BLaER1 treated with 17β-estradiol and CSF1 and Interleukin-3, amounts not matched to agents 10 nM and 100 nM (cell line): ENCODE measurements around the gene CDC14B.

Source experiments
- H3K27ac ChIP-seq, 11 experiments: shearing (Covaris generic); formaldehyde crosslinking; 2 replicates each; pipeline ENCODE4 v1.8.1; 2022
- H3K27me3 ChIP-seq, 11 experiments: shearing (Covaris generic); formaldehyde crosslinking; 2 replicates each; pipeline ENCODE4 v1.8.1; 2022
- H3K36me3 ChIP-seq, 11 experiments: shearing (Covaris generic); formaldehyde crosslinking; 2 replicates each; pipeline ENCODE4 v1.8.1; 2022
- H3K4me1 ChIP-seq, 10 experiments: shearing (Covaris generic); formaldehyde crosslinking; 2 replicates each; pipeline ENCODE4 v1.8.1; 2022
- H3K4me2 ChIP-seq, 11 experiments: shearing (Covaris generic); formaldehyde crosslinking; 2 replicates each; pipeline ENCODE4 v1.8.1; 2022
- H3K4me3 ChIP-seq, 10 experiments: shearing (Covaris generic); formaldehyde crosslinking; 2 replicates each; pipeline ENCODE4 v1.8.1; 2022
- H3K9ac ChIP-seq, 11 experiments: shearing (Covaris generic); formaldehyde crosslinking; 2 replicates each; pipeline ENCODE4 v1.8.1; 2022
- H3K9me3 ChIP-seq, 11 experiments: shearing (Covaris generic); formaldehyde crosslinking; replicated peaks in 1 of 11; 2 replicates each; pipeline ENCODE4 v1.8.1; 2022
- H4K20me1 ChIP-seq, 11 experiments: shearing (Covaris generic); formaldehyde crosslinking; 2 replicates each; pipeline ENCODE4 v1.8.1; 2022
- Cebpa-rat ChIP-seq, 11 experiments: shearing (Covaris generic); IDR thresholded peaks; 2 replicates each; pipeline ENCODE4 v1.8.1; 2022

CDC14B gene

DNA sequence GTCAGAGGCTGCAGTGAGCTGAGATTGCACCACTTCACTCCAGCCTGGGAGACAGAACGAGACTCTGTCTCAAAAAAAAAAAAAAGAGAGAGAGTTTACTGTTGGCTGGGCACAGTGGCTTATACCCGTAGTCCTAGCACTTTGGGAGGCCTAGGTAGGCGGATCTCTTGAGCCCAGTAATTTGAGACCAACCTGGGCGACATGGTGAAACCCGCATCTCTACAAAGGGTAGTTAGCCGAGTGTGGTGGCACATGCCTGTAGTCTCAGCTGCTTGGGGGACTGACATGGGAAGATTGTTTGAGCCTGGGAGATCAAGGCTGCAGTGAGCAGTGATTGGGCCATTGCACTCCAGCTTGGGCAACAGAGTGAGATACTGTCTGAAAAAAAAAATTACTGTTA lies 157.1 kb downstream of the CDC14B start:
- Histone ChIP-seq H3K9ac (no peak overlapping the region), H4K20me1 (no peaks in the 10 kb centered on the region), H3K4me2 (no peak overlapping the region), H3K36me3 (peaks cover 0 to 18% (median 0%) of the 10 kb centered on the region in 11 experiments; a peak in 4 of 22 replicates), H3K9me3 (no peaks in the 10 kb centered on the region), H3K27ac (no peak overlapping the region), H3K27me3 (no peaks in the 10 kb centered on the region), H3K4me3 (no peak overlapping the region), H3K4me1 (no peaks in the 10 kb centered on the region)
- TF ChIP-seq Cebpa-rat (IDR thresholded peaks at IDR 0.05), result no peak

GRCh38 chr9:96461336-96461735 lies 158.3 kb downstream of the CDC14B start:
- no peaks in the 10 kb centered on the region for H3K27me3 ChIP-seq
- no peak overlapping the region for H3K4me3 ChIP-seq
- no peaks in the 10 kb centered on the region for H3K4me1 ChIP-seq
- H3K9ac ChIP-seq, result no peak overlapping the region
- no peak overlapping the region for H3K27ac ChIP-seq
- H3K36me3 ChIP-seq, result peaks cover 0 to 10% (median 0%) of the 10 kb centered on the region in 11 experiments; a peak in 4 of 22 replicates
- no peaks in the 10 kb centered on the region for H4K20me1 ChIP-seq
- H3K9me3 ChIP-seq, result no peaks in the 10 kb centered on the region
- TF ChIP-seq Cebpa-rat (IDR thresholded peaks at IDR 0.05), result no peak
- H3K4me2 ChIP-seq, result no peak overlapping the region

- no peaks in the 10 kb centered on the region for H3K27me3 ChIP-seq
- no peak overlapping the region for H3K27ac ChIP-seq
- no peak for TF ChIP-seq Cebpa-rat (IDR thresholded peaks at IDR 0.05)
- peaks cover 0 to 5% (median 0%) of the 10 kb centered on the region in 11 experiments; a peak in 3 of 22 replicates for H3K36me3 ChIP-seq
- H3K4me2 ChIP-seq, result no peak overlapping the region
- no peaks in the 10 kb centered on the region for H4K20me1 ChIP-seq
- no peaks in the 10 kb centered on the region for H3K4me1 ChIP-seq
- H3K4me3 ChIP-seq, result no peak overlapping the region
- H3K9ac ChIP-seq, result no peak overlapping the region
- H3K9me3 ChIP-seq, result no peaks in the 10 kb centered on the region
Observed at GRCh38 chr9:96460882-96461281, 158.8 kb downstream of the CDC14B start.

- H3K36me3 ChIP-seq, result peaks cover 0 to 1% (median 0%) of the 10 kb centered on the region in 11 experiments; a peak in 2 of 22 replicates
- no peaks in the 10 kb centered on the region for H4K20me1 ChIP-seq
- no peak overlapping the region for H3K4me2 ChIP-seq
- H3K27ac ChIP-seq, result no peak overlapping the region
- no peaks in the 10 kb centered on the region for H3K9me3 ChIP-seq
- H3K27me3 ChIP-seq, result no peaks in the 10 kb centered on the region
- TF ChIP-seq Cebpa-rat (IDR thresholded peaks at IDR 0.05), result no peak
- no peak overlapping the region for H3K4me3 ChIP-seq
- H3K9ac ChIP-seq, result no peak overlapping the region
- no peaks in the 10 kb centered on the region for H3K4me1 ChIP-seq
Observed at GRCh38 chr9:96460470-96460869, 159.2 kb downstream of the CDC14B start.

DNA sequence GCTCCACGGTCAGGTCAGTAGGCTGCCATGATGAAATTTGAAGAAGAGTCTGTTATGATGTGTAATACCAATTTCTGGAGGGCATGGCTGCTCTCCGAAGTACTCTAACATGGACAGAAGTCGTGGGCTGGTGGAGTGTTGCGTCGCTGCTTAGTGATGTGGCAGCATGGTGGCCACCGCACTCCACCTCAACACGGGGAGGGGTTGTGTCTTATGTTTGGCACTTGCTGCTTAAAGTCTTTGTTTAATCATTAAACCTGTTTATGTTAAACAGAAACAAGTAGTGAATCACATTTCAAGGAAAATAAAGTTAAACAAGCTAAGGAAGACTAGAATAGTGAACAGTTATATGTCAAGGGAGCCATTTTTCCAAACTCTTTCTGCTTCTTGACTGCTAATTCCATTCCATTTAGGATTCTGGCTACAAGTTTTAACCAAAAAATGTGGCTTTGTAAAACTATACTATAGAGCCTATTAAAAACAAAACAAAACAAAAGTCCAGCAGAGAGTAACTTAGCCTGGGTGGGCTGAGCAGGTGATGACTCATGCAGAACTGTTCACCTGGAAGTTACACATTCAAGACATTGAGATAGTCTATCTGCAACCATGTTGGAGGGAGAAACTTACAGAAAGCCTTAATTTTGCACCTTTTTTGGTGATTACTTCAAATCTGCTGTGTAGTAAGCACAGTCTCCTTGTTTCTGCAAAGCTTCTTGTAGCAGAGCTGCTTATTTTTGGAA lies 160.2 kb downstream of the CDC14B start:
- Histone ChIP-seq H3K27ac (no peak overlapping the region), H3K27me3 (no peaks in the 10 kb centered on the region), H3K36me3 (no peaks in the 10 kb centered on the region; a peak in 2 of 22 replicates), H3K9ac (no peak overlapping the region), H4K20me1 (0 out of 22 replicates have a peak, but pooled peaks cover 0 to 3% (median 0%) of the 10 kb centered on the region in 11 experiments), H3K4me1 (no peaks in the 10 kb centered on the region), H3K4me2 (no peak overlapping the region), H3K9me3 (no peaks in the 10 kb centered on the region), H3K4me3 (no peak overlapping the region)
- TF ChIP-seq Cebpa-rat (IDR thresholded peaks at IDR 0.05), result no peak

GRCh38 chr9:96458226-96458625 lies 161.4 kb downstream of the CDC14B start:
- Histone ChIP-seq H3K27me3 (no peaks in the 10 kb centered on the region), H3K27ac (no peak overlapping the region), H3K4me3 (no peak overlapping the region), H4K20me1 (0 out of 22 replicates have a peak, but pooled peaks cover 0 to 4% (median 0%) of the 10 kb centered on the region in 11 experiments), H3K36me3 (no peaks in the 10 kb centered on the region; a peak in 2 of 22 replicates), H3K9me3 (no peaks in the 10 kb centered on the region), H3K4me1 (no peaks in the 10 kb centered on the region), H3K4me2 (no peak overlapping the region), H3K9ac (no peak overlapping the region)
- no peak for TF ChIP-seq Cebpa-rat (IDR thresholded peaks at IDR 0.05)

DNA sequence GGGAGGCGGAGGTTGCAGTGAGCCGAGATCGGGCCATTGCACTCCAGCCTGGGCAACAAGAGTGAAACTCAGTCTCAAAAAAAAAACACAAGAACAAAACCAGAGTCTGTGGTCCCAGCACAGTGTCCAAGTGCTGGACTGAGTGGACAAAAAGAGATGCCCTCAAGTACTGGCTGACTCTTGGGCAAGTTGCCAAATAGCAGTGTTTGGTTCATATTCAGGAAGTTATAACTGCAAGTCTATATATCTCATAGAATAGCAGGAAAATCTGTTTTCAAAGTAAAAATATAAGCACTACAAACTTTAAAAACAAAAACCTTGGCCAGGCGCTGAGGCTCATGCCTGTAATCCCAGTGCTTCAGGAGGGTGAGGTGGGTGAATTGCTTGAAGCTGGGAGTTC lies 162.4 kb downstream of the CDC14B start:
- Histone ChIP-seq H3K27me3 (peaks cover 0 to 8% (median 2%) of the 10 kb centered on the region in 11 experiments; a peak in 17 of 22 replicates), H3K27ac (no peak overlapping the region), H4K20me1 (0 out of 22 replicates have a peak, but pooled peaks cover 0 to 4% (median 0%) of the 10 kb centered on the region in 11 experiments), H3K4me1 (no peaks in the 10 kb centered on the region), H3K9ac (no peak overlapping the region), H3K4me3 (no peak overlapping the region), H3K36me3 (no peaks in the 10 kb centered on the region; a peak in 2 of 22 replicates), H3K4me2 (no peak overlapping the region), H3K9me3 (no peaks in the 10 kb centered on the region)
- no peak for TF ChIP-seq Cebpa-rat (IDR thresholded peaks at IDR 0.05)

DNA sequence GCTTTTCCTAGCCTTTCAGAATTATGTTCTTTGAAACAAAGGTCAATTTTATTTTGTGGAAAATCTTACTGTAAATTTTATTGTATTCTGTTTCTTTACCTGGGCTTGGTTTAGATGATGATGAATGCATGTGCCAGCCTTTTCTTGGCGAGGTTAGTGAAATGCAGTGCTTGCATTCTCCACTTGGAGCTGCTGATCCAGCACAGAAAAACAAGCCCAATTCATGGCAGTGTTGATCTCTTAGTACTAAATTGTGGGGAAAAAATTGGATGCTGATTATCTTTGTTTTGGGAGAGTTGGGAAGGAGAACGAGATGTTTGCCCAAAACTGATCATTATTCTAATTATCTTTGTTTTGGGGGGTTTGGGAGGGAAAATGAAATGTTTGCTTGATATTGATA lies 166.0 kb downstream of the CDC14B start:
- Histone ChIP-seq H3K27me3 (peaks cover 18 to 30% (median 24%) of the 10 kb centered on the region in 11 experiments), H3K4me2 (no peak overlapping the region), H3K9me3 (no peaks in the 10 kb centered on the region), H3K4me1 (peaks cover 8 to 22% (median 20%) of the 10 kb centered on the region in 10 experiments), H3K36me3 (no peaks in the 10 kb centered on the region), H4K20me1 (peaks cover 0 to 20% (median 12%) of the 10 kb centered on the region in 11 experiments; a peak in 14 of 22 replicates), H3K9ac (no peak overlapping the region), H3K27ac (no peak overlapping the region), H3K4me3 (no peak overlapping the region)
- TF ChIP-seq Cebpa-rat (IDR thresholded peaks at IDR 0.05), result no peak

DNA sequence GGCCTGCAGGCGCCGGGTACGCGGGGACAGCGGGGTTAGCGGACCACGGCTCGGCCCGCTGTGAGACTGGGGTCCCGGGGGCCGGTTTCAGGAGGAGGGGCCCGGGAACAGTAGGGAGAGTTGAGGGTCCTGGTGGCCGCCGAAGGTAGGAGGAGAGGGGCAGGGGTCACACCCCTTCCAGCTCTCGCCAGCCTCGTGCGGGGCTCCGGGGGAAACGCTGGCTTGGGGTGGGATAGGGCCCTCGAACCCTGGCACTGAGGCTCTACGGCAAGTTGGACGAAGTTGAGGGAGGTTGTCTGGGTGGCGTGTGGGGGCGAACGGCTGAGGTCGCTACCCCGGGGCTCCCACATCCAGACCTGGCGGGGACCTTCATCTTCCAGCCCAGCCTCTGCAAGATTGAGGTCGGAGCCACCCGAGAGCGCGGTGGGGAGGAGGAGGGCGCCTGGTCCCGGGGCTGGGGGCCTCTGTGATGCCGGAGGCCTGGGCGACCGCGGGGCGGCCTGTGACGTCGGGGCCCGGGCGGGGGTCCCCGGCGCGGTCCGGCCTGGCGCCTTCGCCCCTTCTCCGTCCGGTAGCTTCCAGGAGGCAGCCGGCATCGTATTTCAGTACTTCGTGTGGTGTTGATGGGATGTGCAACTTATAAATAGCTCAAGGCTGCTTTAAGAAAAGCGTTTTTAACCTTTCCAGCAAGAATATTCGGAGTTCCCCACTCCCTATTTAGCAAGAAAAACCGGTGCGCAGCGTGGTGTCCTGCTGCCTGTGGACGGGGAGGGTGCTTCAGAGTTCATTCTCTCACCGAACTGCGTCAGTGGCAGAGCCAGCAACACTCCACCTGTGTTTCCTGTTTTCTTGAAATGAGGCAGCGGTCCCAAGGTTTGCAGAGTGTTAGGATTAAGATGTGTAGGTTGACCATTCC lies 168.8 kb downstream of the CDC14B start:
- H3K27me3 ChIP-seq, result peaks cover 18 to 30% (median 24%) of the 10 kb centered on the region in 11 experiments
- peak overlapping the region; percentile 94 to 100 (median 99) for H3K4me2 ChIP-seq
- H3K27ac ChIP-seq, result peak overlapping the region in 10 of 11 experiments; percentile 33 to 68 (median 58); a peak in 18 of 22 replicates
- H4K20me1 ChIP-seq, result peaks cover 0 to 20% (median 12%) of the 10 kb centered on the region in 11 experiments; a peak in 14 of 22 replicates
- peak overlapping the region; percentile 65 to 84 (median 78) for H3K9ac ChIP-seq
- peak overlapping the region; percentile 72 to 87 (median 78) for H3K4me3 ChIP-seq
- peaks cover 8 to 22% (median 20%) of the 10 kb centered on the region in 10 experiments for H3K4me1 ChIP-seq
- no peaks in the 10 kb centered on the region for H3K36me3 ChIP-seq
- H3K9me3 ChIP-seq, result no peaks in the 10 kb centered on the region
- TF ChIP-seq Cebpa-rat (IDR thresholded peaks at IDR 0.05), result no peak
